Measurements from ENCODE around the gene IGFBPL1. TPM values are rescaled to one million over a fixed set of nuclear protein-coding genes. Genes with fewer than 3 reads are reported as not detected.

The IGFBPL1 gene
- total and polyA plus RNA-seq, 2 of the 8 experiments (the other 6 are each of a cell fraction or from before 2014, with no cell fraction given), result 31.3 to 33.8 TPM

DNA sequence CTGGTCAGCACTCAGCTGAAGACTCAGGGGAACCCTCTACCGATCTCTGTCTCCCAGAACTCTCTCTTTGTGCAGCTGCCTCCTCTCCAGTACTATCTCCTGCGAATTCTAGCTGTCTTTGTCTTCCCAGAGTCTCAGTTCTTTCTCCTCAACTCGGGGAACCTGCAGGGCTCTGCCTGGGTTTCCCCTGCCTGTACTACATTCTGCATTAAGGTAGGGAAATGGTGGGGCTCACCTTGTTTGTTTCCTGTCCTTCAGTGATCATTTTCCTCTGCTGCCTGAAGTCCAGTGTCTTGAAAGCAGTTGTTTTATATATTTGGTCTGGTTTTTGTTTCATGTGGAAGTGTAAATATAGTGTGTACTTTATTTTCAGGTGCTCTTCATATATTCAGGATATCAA, 43.1 kb upstream of the IGFBPL1 start:
- Histone ChIP-seq H2BK20ac (ENCODE audit: low read length) (no peak overlapping the region), H3K79me1 (ENCODE audit: low read depth, low read length) (no peaks in the 10 kb centered on the region), H3K14ac (ENCODE audit: insufficient read length) (no peak overlapping the region), H3K4ac (replicated peaks; ENCODE audit: insufficient read length, low read depth, low read length) (no peak overlapping the region), H3K27me3 (replicated peaks in 1 of 4; ENCODE audit: control insufficient read depth in 3 of 4, extremely low read depth in 1 of 4, insufficient read depth in 3 of 4, low read length in 3 of 4) (no peaks in the 10 kb centered on the region), H3K18ac (ENCODE audit: extremely low read depth, low read length) (no peak overlapping the region), H3K56ac (replicated peaks; ENCODE audit: insufficient read length, low read depth, low read length) (no peak overlapping the region), H2AFZ (ENCODE audit: low read length) (peak overlapping the region; percentile 88; the same call in 1 of the 2 replicates), H4K8ac (ENCODE audit: extremely low read depth, insufficient read depth, low read length) (no peak overlapping the region), H3K9ac (replicated peaks in 1 of 4; ENCODE audit: extremely low read depth in 1 of 4, low read depth in 3 of 4, low read length in 3 of 4) (no peak overlapping the region), H3K4me3 (ENCODE audit: extremely low read depth in 1 of 4, insufficient read depth in 2 of 4, low read depth in 3 of 4, low read length in 4 of 4) (no peak overlapping the region), H2AK5ac (ENCODE audit: low read depth, low read length) (no peak overlapping the region), H4K5ac (ENCODE audit: insufficient read length, low read depth, low read length) (no peak overlapping the region), H3K23ac (ENCODE audit: insufficient read length) (no peak overlapping the region), H4K91ac (replicated peaks; ENCODE audit: insufficient read length, low read length) (no peak overlapping the region), H3K36me3 (ENCODE audit: control insufficient read depth in 2 of 4, insufficient read depth in 4 of 4, low read length in 3 of 4) (no peaks in the 10 kb centered on the region), H3K27ac (ENCODE audit: low read depth, low read length) (no peak overlapping the region), H4K20me1 (replicated peaks in 1 of 2; ENCODE audit: control insufficient read depth in 1 of 2, insufficient read depth in 2 of 2, low read length in 2 of 2) (no peaks in the 10 kb centered on the region), H2BK5ac (ENCODE audit: low read depth, low read length) (no peak overlapping the region), H3K4me1 (replicated peaks in 1 of 4; ENCODE audit: control insufficient read depth in 3 of 4, insufficient read depth in 4 of 4, low read length in 3 of 4) (no peaks in the 10 kb centered on the region), H2BK12ac (ENCODE audit: low read depth, low read length) (no peak overlapping the region), H2BK120ac (replicated peaks; ENCODE audit: low read depth, low read length) (no peak overlapping the region), H3K9me3 (ENCODE audit: insufficient read depth in 2 of 2, low read depth in 1 of 2, low read length in 1 of 2) (peaks cover 0 to 3% of the 10 kb centered on the region in 2 experiments; a peak in 1 of 4 replicates), H2BK15ac (ENCODE audit: low read length) (no peak overlapping the region), H3K4me2 (ENCODE audit: insufficient read depth in 1 of 2, low read depth in 2 of 2, low read length in 2 of 2) (no peak overlapping the region), H3K79me2 (ENCODE audit: control insufficient read depth in 1 of 2, insufficient read depth in 2 of 2, low read length in 2 of 2) (no peaks in the 10 kb centered on the region), H3K23me2 (ENCODE audit: low read depth, low read length) (no peaks in the 10 kb centered on the region)
- FAIRE-seq (no peak), DNase-seq (ENCODE audit: low read depth in 1 of 2, low spot score in 2 of 2) (no peak)
- CTCF ChIA-PET (ENCODE audit: partially characterized antibody), result interaction anchor here (0.7 kb wide), 1 partner anchor 13 kb away, joined by 3 read pairs; no protein-coding TSS in a partner anchor
- POLR2A ChIA-PET (ENCODE audit: partially characterized antibody), result no interaction called here
- TF ChIP-seq, protein P1, sequence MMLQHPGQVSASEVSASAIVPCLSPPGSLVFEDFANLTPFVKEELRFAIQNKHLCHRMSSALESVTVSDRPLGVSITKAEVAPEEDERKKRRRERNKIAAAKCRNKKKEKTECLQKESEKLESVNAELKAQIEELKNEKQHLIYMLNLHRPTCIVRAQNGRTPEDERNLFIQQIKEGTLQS (IDR thresholded peaks at IDR 0.05; ENCODE audit: insufficient read depth, low read depth, low read length), result no peak
- TF ChIP-seq TBP (IDR thresholded peaks at IDR 0.05; ENCODE audit: low read depth, low read length), result no peak
- no peak for TF ChIP-seq KDM4A (IDR thresholded peaks at IDR 0.05; ENCODE audit: low read depth, low read length, severe bottlenecking)
- no peak for TF ChIP-seq POLR2AphosphoS5 (IDR thresholded peaks at IDR 0.05; ENCODE audit: low read depth, low read length)
- no peak for TF ChIP-seq CHD2 (IDR thresholded peaks at IDR 0.05; ENCODE audit: low read length)
- TF ChIP-seq CREB1 (IDR thresholded peaks at IDR 0.05), result no peak
- TF ChIP-seq HDAC2 (IDR thresholded peaks at IDR 0.05; ENCODE audit: borderline replicate concordance in 1 of 2, low read depth in 2 of 2, low read length in 2 of 2), result no peak
- TF ChIP-seq GTF2F1 (IDR thresholded peaks at IDR 0.05; ENCODE audit: borderline replicate concordance, low read depth, low read length), result no peak
- TF ChIP-seq POLR2A (IDR thresholded peaks at IDR 0.05; ENCODE audit: control extremely low read depth in 1 of 2, low read depth in 2 of 2, low read length in 2 of 2), result no peak
- TF ChIP-seq TAF1 (IDR thresholded peaks at IDR 0.05; ENCODE audit: low read depth, low read length), result no peak
- no peak for TF ChIP-seq CBX5 (IDR thresholded peaks at IDR 0.05; ENCODE audit: low read depth, low read length)
- no peak for TF ChIP-seq NRF1 (IDR thresholded peaks at IDR 0.05; ENCODE audit: low read depth, low read length)
- 75% methylated on average over 3 of the region's 3 CpGs; no CpG with 5 or more reads in 1 of the 2 experiments for WGBS, 2 experiments (ENCODE audit: extremely low coverage in 1 of 2, insufficient coverage in 1 of 2, insufficient read length in 1 of 2, insufficient replicate concordance in 2 of 2, low coverage in 1 of 2, low lambda C conversion rate in 2 of 2, missing lambda C conversion rate in 1 of 2)

Measured in H1 (cell line).